Measurements from ENCODE around the gene CAPS2. TPM values are rescaled to one million over a fixed set of nuclear protein-coding genes. Genes with fewer than 3 reads are reported as not detected.

The CAPS2 gene
- total and polyA plus RNA-seq, 10 of the 15 experiments (the other 5 are each of a cell fraction or from before 2014, with no cell fraction given): 2.0 to 6.4 (median 4.2) TPM

DNA sequence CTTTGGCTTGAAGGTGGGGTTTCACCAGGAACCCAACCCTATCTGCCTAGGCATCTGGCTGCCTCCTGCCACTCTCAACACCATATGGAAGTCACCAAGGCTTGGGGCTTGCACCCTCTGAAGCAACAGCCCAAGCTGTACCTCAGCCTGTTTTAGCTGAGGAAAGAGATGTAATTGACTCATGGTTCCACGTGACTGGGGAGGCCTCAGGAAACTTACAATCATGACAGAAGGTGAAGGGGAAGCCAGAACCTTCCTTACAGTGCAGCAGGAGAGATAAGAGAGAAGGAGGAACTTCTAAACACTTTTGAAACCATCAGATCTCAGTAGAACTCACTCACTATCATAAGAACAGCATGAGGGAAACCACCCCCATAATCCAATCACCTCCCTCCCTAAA is 31.3 kb upstream of the CAPS2 start:
- H2AFZ ChIP-seq (ENCODE audit: control insufficient read depth, low read depth, low read length): no peak overlapping the region
- 50% methylated on average over 1 of the region's 1 CpG for WGBS (ENCODE audit: insufficient coverage, insufficient replicate concordance, low lambda C conversion rate, missing lambda C conversion rate)
- ATAC-seq (no peak), FAIRE-seq (no peak), DNase-seq (ENCODE audit: low read depth, low spot score) (no peak)
- no peak overlapping the region; the same call in 1 of the 2 replicates for H3K27ac ChIP-seq (ENCODE audit: control insufficient read depth, insufficient read depth)
- no peak for TF ChIP-seq RB1 (IDR thresholded peaks at IDR 0.05; ENCODE audit: borderline replicate concordance)
- TF ChIP-seq SIX5 (IDR thresholded peaks at IDR 0.05; ENCODE audit: low read depth, low read length, severe bottlenecking): no peak
- TF ChIP-seq, protein P1, sequence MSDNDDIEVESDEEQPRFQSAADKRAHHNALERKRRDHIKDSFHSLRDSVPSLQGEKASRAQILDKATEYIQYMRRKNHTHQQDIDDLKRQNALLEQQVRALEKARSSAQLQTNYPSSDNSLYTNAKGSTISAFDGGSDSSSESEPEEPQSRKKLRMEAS (IDR thresholded peaks at IDR 0.05; ENCODE audit: low read depth, low read length): no peak
- no peak for TF ChIP-seq RBBP5 (conservative IDR thresholded peaks at IDR 0.05)
- TF ChIP-seq, protein P2, sequence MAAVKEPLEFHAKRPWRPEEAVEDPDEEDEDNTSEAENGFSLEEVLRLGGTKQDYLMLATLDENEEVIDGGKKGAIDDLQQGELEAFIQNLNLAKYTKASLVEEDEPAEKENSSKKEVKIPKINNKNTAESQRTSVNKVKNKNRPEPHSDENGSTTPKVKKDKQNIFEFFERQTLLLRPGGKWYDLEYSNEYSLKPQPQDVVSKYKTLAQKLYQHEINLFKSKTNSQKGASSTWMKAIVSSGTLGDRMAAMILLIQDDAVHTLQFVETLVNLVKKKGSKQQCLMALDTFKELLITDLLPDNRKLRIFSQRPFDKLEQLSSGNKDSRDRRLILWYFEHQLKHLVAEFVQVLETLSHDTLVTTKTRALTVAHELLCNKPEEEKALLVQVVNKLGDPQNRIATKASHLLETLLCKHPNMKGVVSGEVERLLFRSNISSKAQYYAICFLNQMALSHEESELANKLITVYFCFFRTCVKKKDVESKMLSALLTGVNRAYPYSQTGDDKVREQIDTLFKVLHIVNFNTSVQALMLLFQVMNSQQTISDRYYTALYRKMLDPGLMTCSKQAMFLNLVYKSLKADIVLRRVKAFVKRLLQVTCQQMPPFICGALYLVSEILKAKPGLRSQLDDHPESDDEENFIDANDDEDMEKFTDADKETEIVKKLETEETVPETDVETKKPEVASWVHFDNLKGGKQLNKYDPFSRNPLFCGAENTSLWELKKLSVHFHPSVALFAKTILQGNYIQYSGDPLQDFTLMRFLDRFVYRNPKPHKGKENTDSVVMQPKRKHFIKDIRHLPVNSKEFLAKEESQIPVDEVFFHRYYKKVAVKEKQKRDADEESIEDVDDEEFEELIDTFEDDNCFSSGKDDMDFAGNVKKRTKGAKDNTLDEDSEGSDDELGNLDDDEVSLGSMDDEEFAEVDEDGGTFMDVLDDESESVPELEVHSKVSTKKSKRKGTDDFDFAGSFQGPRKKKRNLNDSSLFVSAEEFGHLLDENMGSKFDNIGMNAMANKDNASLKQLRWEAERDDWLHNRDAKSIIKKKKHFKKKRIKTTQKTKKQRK (IDR thresholded peaks at IDR 0.05; ENCODE audit: low read depth, low read length): no peak
- no peak for TF ChIP-seq SUZ12 (IDR thresholded peaks at IDR 0.05; ENCODE audit: unreplicated experiment)
- no peak for TF ChIP-seq TBL1XR1 (IDR thresholded peaks at IDR 0.05; ENCODE audit: low read depth, low read length)
- no peak for TF ChIP-seq SMARCA5 (IDR thresholded peaks at IDR 0.05)
- TF ChIP-seq FOXK2 (IDR thresholded peaks at IDR 0.05): no peak
- no peak for TF ChIP-seq MEF2B (IDR thresholded peaks at IDR 0.05; ENCODE audit: partially characterized antibody, poor library complexity, severe bottlenecking)
- no TSS peak for BruUV-seq (replicated peaks)
- H3K9me3 ChIP-seq (replicated peaks; ENCODE audit: control insufficient read depth, insufficient read depth, low read length): peaks cover 2% of the 10 kb centered on the region; the same call in 1 of the 3 replicates
- no peaks in the 10 kb centered on the region for H3K79me2 ChIP-seq (ENCODE audit: control insufficient read depth, insufficient read depth, low read length)
- H3K4me3 ChIP-seq: no peak overlapping the region
- H3K4me2 ChIP-seq (ENCODE audit: control insufficient read depth, insufficient read depth): no peak overlapping the region
- in situ Hi-C loops (cut with MboI) (no loop called here), intact Hi-C loops (cut with micrococcal nuclease; ENCODE audit: unreplicated experiment) (no loop called here)
- ChIA-PET CTCF (interaction anchor here (0.6 kb wide), 1 partner anchor 110 kb away, joined by 3 read pairs; no protein-coding TSS in a partner anchor), SMC1A (ENCODE audit: uncharacterized antibody, unreplicated experiment) (interaction anchor here (0.5 kb wide), 1 partner anchor 718 kb away, joined by 3 read pairs; no protein-coding TSS in a partner anchor), POLR2A (no interaction called here), RAD21 (ENCODE audit: unreplicated experiment) (no interaction called here)
- H3K36me3 ChIP-seq (ENCODE audit: control insufficient read depth in 2 of 2, insufficient read depth in 2 of 2, low read length in 1 of 2): no peaks in the 10 kb centered on the region
- no peak overlapping the region for H3K9ac ChIP-seq (ENCODE audit: control insufficient read depth, insufficient read depth, low read length)
- no peaks in the 10 kb centered on the region for H3K4me1 ChIP-seq (ENCODE audit: control insufficient read depth, insufficient read depth, low read length)
- no peaks in the 10 kb centered on the region for H4K20me1 ChIP-seq (ENCODE audit: control insufficient read depth, insufficient read depth)
- H3K27me3 ChIP-seq (replicated peaks in 1 of 2; ENCODE audit: control insufficient read depth in 2 of 2, insufficient read depth in 2 of 2, low read length in 1 of 2): no peaks in the 10 kb centered on the region
